Suppressor macrophage (primary cell): Measurements from ENCODE around the gene MDM1.

Experiments
- DNase-seq, 4 experiments: peaks; one replicate each; pipeline ENCODE4 v3.0.0-alpha.2; 2020 to 2022
- total RNA-seq, 17 experiments: gene quantifications; one replicate each; lab custom pipeline; 2026; ENCODE audit warnings: mixed read lengths in 6 of 17, inconsistent platforms in 3 of 17; lab: John Stamatoyannopoulos, UW

Gene MDM1
- 3.4 to 18.2 (median 11.5) reads per million in 17 experiments for total RNA-seq

- DNase-seq: peak; percentile 97 to 99 (median 98)
Observed at GRCh38 chr12:68331869-68332727, at the start of gene MDM1. TSS of gene MDM1 (minus strand) at chr12:68332362. CDS start at chr12:68332245, 117 bp downstream.

- no peak for DNase-seq
Observed at GRCh38 chr12:68381476-68382219, 49.5 kb upstream of the MDM1 start.

GRCh38 chr12:68378872-68379606, 46.9 kb upstream of the MDM1 start:
- DNase-seq: peak; percentile 49 to 80 (median 74)

GRCh38 chr12:68377881-68378280, 45.7 kb upstream of the MDM1 start:
- no peak for DNase-seq

- no peak for DNase-seq
Observed at GRCh38 chr12:68376901-68377300, 44.7 kb upstream of the MDM1 start.

GRCh38 chr12:68375756-68376695, 43.9 kb upstream of the MDM1 start:
- DNase-seq: no peak

GRCh38 chr12:68374307-68374982, 42.3 kb upstream of the MDM1 start:
- no peak for DNase-seq

- no peak for DNase-seq
Observed at GRCh38 chr12:68370667-68371066, 38.5 kb upstream of the MDM1 start.

- peak; percentile 55 to 90 (median 74) for DNase-seq
Observed at GRCh38 chr12:68370006-68370590, 37.9 kb upstream of the MDM1 start.

GRCh38 chr12:68368327-68368726, 36.2 kb upstream of the MDM1 start:
- peak in 3 of 4 experiments; percentile 44 to 56 (median 45) for DNase-seq

GRCh38 chr12:68367903-68368302, 35.7 kb upstream of the MDM1 start:
- DNase-seq: peak in 3 of 4 experiments; percentile 28 to 77 (median 28)

- peak in 2 of 4 experiments; percentile 15 to 37 for DNase-seq
Observed at GRCh38 chr12:68367116-68367515, 35.0 kb upstream of the MDM1 start.

- DNase-seq: peak; percentile 97 to 99 (median 98)
Observed at GRCh38 chr12:68364893-68365725, 32.9 kb upstream of the MDM1 start.

- DNase-seq: no peak
Observed at GRCh38 chr12:68364328-68364727, 32.2 kb upstream of the MDM1 start.

- DNase-seq: no peak
Observed at GRCh38 chr12:68361953-68362352, 29.8 kb upstream of the MDM1 start.

GRCh38 chr12:68359674-68360073, 27.5 kb upstream of the MDM1 start:
- DNase-seq: peak; percentile 49 to 86 (median 66)

GRCh38 chr12:68358532-68359485, 26.6 kb upstream of the MDM1 start:
- peak; percentile 68 to 87 (median 78) for DNase-seq

- DNase-seq: no peak
Observed at GRCh38 chr12:68356986-68357385, 24.8 kb upstream of the MDM1 start.
